ENCODE results near the gene LPIN1.

LPIN1 gene

DNA sequence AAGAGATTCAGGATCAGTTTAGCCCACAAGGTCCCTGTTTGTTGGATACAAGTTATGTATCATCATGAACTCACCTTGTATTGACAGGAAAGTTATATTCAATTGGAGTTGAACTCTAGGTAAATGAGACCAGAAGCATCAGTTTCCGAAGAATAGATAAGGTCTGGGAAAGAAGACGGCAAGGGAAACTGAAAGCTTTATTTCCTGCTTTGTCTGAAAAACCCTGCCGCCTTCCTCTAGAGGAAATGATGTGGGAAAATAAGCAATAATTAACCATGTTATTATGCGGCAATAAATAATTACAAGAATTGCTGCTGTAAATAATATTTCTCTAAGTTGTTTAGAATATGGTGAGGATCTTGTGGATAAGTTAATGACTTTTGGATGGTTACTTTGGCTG lies 32.0 kb downstream of the LPIN1 start:
- TF ChIP-seq, protein P1, sequence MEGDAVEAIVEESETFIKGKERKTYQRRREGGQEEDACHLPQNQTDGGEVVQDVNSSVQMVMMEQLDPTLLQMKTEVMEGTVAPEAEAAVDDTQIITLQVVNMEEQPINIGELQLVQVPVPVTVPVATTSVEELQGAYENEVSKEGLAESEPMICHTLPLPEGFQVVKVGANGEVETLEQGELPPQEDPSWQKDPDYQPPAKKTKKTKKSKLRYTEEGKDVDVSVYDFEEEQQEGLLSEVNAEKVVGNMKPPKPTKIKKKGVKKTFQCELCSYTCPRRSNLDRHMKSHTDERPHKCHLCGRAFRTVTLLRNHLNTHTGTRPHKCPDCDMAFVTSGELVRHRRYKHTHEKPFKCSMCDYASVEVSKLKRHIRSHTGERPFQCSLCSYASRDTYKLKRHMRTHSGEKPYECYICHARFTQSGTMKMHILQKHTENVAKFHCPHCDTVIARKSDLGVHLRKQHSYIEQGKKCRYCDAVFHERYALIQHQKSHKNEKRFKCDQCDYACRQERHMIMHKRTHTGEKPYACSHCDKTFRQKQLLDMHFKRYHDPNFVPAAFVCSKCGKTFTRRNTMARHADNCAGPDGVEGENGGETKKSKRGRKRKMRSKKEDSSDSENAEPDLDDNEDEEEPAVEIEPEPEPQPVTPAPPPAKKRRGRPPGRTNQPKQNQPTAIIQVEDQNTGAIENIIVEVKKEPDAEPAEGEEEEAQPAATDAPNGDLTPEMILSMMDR (IDR thresholded peaks at IDR 0.05), result no peak

DNA sequence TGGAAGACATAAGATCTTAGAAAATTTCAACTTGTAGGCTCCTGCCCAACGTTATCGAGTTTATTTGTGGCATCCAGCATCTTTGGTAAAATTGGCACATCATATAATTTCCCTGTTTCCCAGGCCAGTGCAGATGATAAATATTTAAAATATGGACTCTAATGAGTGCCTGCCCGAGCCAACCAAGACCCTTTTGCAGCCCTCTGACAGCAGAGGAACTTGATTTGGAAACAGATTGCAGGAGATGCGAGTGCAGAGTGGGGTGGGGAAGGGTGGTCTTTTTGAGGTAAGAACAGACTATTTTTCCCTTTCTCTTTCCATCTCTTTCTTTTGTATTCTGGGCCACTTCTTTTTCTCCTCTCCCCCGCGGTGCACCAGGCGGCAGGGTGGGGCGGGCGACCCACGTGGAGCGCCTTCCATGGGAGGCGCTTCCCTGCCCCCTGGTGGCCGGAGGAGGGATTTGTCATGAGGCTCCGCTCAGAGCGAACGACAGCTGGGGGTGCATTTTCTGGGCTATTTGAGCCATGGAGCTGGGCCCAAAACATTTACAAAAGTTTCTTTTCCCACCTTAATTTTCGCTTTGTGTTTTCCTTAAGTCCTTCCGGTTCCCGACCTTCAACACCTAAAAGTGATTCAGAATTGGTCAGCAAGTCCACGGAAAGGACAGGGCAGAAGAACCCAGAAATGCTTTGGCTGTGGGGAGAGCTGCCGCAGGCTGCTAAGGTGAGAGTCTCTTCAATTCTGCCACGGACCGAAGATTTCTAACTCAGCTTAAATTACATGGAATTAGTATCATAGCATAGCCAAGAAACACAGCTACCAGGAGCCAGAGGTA lies 32.7 kb downstream of the LPIN1 start:
- TF ChIP-seq, protein P1 (IDR thresholded peaks at IDR 0.05), result peak; percentile 84

DNA sequence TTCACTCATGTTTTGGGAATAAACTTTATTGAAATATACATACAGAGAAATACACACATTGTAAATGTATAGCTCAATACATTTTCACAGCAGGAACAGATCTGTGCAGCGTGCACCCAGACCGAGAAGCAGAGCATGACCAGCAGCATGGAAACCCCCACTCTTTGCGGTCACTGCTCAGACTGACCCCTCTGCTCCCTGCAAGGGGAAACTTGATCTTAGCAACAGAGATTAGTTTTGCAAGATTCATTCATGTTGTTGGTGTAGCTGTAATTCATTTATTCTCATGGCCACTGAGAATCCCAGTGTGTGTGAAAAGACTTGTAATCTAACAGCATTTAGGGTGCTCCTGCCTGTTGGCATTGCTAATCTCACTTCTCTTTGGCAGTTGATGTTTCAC lies 35.2 kb downstream of the LPIN1 start:
- TF ChIP-seq, protein P1 (IDR thresholded peaks at IDR 0.05), result no peak

DNA sequence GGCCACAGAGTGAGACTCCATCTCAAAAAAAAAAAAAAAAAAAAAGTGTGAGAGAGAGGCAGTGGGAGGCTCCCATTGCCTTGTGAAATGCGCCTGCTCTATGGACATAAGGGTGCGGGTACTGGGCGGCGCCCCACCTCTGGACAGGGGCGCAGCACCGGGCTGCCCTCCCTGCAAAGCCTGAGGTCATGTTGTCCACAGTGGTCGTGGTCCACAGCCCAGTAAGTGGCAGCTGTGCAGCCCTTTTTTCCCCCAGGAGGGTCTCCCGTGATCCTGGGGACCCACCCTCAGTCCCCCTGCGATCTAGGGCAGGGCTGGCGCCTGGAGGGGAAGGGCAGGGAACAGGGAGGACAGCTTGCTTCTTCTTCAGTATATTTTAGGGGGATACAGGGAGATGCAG lies 37.8 kb downstream of the LPIN1 start:
- TF ChIP-seq, protein P1 (IDR thresholded peaks at IDR 0.05), result no peak

DNA sequence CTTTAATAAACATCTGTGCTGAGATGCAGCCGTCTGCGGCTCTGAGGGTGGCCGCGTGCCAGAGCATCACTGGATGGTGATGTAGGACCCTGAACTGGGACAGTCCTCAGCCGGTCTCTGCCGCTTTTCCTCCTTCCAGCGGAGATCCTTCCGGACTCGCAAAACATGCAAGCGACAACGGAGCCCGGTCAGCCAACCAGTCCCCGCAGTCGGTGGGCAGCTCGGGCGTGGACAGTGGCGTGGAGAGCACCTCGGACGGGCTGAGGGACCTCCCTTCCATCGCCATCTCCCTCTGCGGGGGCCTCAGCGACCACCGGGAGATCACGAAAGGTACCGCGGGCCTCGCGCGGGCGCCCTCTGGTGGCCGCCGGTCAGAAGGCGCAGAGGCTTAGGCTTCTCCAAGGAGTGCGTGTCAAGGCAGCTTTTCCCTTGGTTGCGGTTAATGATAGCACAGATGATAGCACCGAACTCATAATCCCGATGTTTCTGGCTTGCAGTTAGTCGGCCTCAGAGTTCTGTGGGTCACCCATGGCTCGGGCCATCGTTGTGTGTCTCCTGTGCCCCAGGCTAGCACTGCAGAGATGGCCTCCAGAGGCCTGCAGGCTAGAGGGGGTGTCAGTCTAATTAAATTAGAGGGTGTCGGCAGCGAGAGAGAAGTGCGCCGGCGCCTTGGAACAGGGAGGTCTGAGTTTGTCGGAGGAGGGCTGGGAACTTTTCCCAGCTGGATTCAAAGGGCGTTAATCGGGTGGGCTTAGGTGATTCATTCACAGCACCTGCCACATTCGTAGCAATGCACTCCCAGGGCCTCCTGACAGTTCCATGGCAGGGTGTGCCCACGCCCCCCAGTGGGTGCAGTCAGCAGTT lies 38.5 kb downstream of the LPIN1 start:
- TF ChIP-seq, protein P1 (IDR thresholded peaks at IDR 0.05), result peak; percentile 95

DNA sequence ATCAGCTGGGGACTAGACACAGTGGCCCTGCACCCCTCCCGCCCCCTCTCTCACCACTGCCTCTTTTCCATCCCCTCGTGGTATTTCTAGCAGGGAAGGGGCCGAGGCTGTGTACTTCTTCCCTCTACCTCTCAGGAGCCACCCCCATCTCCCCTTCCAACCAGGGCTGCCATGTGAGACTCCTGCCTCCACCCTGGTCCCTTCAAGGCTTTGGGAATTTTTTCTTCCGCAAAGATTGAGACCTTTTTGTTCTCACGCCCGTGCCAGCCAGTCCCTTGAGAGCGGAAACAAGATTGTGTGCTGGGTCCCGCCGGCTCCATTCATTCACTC lies 39.1 kb downstream of the LPIN1 start:
- TF ChIP-seq, protein P1 (IDR thresholded peaks at IDR 0.05), result no peak

DNA sequence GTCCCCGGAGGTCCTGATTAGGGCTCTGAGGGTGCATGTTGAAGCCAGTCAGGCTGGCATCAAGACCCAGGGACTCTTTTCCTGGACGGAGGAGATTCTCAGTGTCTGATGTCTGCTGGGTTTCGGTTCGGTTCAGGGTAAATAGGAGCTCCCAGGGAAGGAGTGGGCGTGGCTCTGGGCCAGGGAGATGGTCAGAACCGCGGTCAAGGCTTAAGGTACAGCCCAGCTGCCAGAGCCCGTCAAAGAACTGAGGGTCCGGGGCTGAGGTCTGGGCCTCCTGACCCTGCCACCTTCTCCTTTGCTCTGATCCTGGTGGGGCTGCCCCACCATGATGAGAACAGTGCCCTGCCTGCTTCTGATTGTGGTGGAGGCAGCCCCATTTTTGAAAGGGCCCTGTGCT lies 39.8 kb downstream of the LPIN1 start:
- TF ChIP-seq, protein P1 (IDR thresholded peaks at IDR 0.05), result no peak
